ES-I3 (cell line): ENCODE data around the gene GDA.

Source experiments
- H3K36me3 ChIP-seq: 2 replicates; pipeline ENCODE4 v1.6.1; 2013; ENCODE audit warnings: mild to moderate bottlenecking, low read length, control low read depth, moderate library complexity; ENCODE audit not compliant: insufficient read depth
- H3K4me1 ChIP-seq: 2 replicates; pipeline ENCODE4 v1.6.1; 2013; ENCODE audit warnings: mild to moderate bottlenecking, control low read depth, low read length; ENCODE audit not compliant: insufficient read depth
- H3K9ac ChIP-seq: 2 replicates; pipeline ENCODE4 v1.6.1; 2013; ENCODE audit warnings: low read depth, mild to moderate bottlenecking, low read length, moderate library complexity
- H3K9me3 ChIP-seq: 2 replicates; pipeline ENCODE4 v1.6.1; 2013; ENCODE audit warnings: mild to moderate bottlenecking, low read length, moderate library complexity; ENCODE audit not compliant: control insufficient read depth, insufficient read depth

Gene GDA

DNA sequence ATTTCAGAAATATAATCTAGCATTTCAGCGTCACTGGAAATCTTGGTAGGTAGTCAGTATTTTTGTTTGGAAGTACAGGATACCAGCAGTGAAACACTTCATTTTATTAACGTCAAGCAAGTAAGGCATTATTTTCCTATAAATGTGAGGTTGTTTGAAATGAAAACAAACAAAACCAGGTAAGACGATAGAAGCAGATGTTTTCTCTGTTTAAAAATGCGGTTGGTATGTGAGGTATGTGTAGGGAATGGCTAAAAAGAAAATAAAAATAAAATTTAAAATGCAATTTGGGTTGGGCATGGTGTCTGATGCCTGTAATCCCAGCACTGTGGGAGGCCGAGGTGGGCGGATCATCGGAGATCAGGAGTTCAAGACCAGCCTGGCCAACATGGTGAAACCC lies 16.1 kb downstream of the GDA start:
- no peak overlapping the region for H3K9ac ChIP-seq
- no peaks in the 10 kb centered on the region for H3K36me3 ChIP-seq
- H3K9me3 ChIP-seq, result no peaks in the 10 kb centered on the region
- no peaks in the 10 kb centered on the region for H3K4me1 ChIP-seq

- H3K9ac ChIP-seq, result no peak overlapping the region
- H3K36me3 ChIP-seq, result no peaks in the 10 kb centered on the region
- no peaks in the 10 kb centered on the region for H3K9me3 ChIP-seq
- H3K4me1 ChIP-seq, result no peaks in the 10 kb centered on the region
These were observed 16.7 kb downstream of the GDA start for GRCh38 chr9:72165821-72166547.

DNA sequence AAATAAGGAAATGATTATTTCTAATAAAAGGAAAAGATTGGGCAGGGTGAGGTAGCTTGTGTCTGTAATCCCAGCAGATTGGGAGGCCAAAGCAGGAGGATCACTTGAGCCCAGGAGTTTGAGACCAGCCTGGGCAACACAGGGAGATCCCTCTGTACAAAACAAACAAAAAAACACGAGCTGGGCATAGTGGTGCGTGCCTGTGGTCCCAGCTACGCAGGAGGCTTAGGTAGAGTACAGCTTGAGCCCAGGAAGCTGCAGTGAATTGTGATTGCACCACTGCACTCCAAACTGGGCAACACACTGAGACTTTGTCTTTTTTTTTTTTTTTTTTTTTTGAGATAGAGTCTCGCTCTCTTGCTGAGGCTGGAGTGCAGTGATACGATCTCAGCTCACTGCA lies 18.8 kb downstream of the GDA start:
- H3K36me3 ChIP-seq, result no peaks in the 10 kb centered on the region
- H3K9ac ChIP-seq, result no peak overlapping the region

DNA sequence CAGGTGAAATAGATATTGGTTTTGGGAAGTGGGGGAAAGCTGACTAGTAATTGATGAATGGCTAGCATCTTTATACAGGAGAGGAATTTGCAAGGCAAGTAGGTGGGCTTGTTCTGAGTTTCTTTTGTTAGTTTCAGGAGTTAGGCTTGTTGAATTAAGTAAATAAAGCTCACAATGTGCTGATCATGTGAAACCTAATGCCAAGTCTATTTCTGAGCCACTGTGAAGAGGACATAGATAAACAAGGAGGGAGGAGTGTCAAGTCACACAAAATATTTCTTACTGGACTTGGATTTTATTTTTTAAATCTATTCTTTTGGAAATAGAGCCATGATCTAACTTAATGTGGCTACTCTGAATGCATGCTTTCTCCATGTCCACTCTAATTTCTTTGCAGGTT lies 19.9 kb downstream of the GDA start:
- no peak overlapping the region for H3K9ac ChIP-seq
- H3K9me3 ChIP-seq, result no peaks in the 10 kb centered on the region
- H3K36me3 ChIP-seq, result no peaks in the 10 kb centered on the region
- no peaks in the 10 kb centered on the region for H3K4me1 ChIP-seq

More for the DNA sequence above, 18.8 kb downstream of the GDA start:
- H3K9me3 ChIP-seq, result no peaks in the 10 kb centered on the region
- no peaks in the 10 kb centered on the region for H3K4me1 ChIP-seq

DNA sequence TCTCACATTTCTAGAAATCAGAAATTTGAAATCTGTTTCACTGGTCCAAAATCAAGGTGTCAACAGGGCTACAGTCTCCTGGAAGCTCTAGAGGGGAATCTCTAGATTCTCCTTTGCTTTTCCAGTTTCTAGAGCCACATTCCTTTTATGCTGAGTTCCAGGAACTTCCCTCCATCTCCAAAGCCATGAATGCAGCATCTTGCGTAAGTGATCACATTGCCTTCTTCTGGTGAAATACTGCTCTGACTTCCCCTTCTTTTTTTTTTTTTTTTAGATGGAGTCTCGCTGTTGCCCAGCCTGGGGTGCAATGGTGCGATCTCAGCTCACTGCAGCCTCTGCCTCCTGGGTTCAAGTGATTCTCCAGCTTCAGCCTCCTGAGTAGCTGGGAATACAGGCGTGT lies 23.8 kb downstream of the GDA start:
- no peaks in the 10 kb centered on the region for H3K36me3 ChIP-seq
- no peaks in the 10 kb centered on the region for H3K4me1 ChIP-seq
- H3K9ac ChIP-seq, result no peak overlapping the region
- no peaks in the 10 kb centered on the region for H3K9me3 ChIP-seq

GRCh38 chr9:72185561-72185960 lies 36.3 kb downstream of the GDA start:
- Histone ChIP-seq H3K9ac (no peak overlapping the region), H3K36me3 (no peaks in the 10 kb centered on the region), H3K9me3 (no peaks in the 10 kb centered on the region), H3K4me1 (no peaks in the 10 kb centered on the region)

GRCh38 chr9:72187121-72187695 lies 38.0 kb downstream of the GDA start:
- no peaks in the 10 kb centered on the region for H3K4me1 ChIP-seq
- H3K9me3 ChIP-seq, result no peaks in the 10 kb centered on the region
- H3K36me3 ChIP-seq, result no peaks in the 10 kb centered on the region
- H3K9ac ChIP-seq, result no peak overlapping the region

- H3K36me3 ChIP-seq, result no peaks in the 10 kb centered on the region
- H3K4me1 ChIP-seq, result no peaks in the 10 kb centered on the region
- no peak overlapping the region for H3K9ac ChIP-seq
- no peaks in the 10 kb centered on the region for H3K9me3 ChIP-seq
These were observed 39.0 kb downstream of the GDA start for GRCh38 chr9:72188232-72188631.

- Histone ChIP-seq H3K4me1 (no peaks in the 10 kb centered on the region), H3K9me3 (no peaks in the 10 kb centered on the region), H3K36me3 (no peaks in the 10 kb centered on the region), H3K9ac (no peak overlapping the region)
These were observed 44.2 kb downstream of the GDA start for GRCh38 chr9:72193478-72193881.

DNA sequence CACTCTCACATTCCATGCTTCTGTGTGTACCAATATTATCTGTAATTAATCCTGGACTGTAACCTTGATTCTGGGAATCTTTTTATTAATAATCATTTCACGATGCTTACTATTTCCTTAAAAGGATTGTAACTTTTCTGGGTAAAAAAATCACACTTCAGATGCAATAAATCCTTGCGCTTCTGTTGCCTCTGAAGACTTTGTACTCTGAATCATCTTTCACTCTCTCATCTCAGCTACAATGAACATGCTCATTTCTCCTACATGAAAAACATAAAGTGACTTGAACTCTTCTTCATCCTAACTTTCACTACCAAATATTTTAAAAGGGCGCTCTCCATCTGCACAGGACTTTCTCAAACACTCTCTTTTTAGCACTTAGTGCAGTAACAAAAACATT lies 50.0 kb downstream of the GDA start:
- H3K9ac ChIP-seq, result no peak overlapping the region
- no peaks in the 10 kb centered on the region for H3K36me3 ChIP-seq
- H3K9me3 ChIP-seq, result no peaks in the 10 kb centered on the region
- no peaks in the 10 kb centered on the region for H3K4me1 ChIP-seq

GRCh38 chr9:72200452-72200851 lies 51.2 kb downstream of the GDA start:
- Histone ChIP-seq H3K9ac (no peak overlapping the region), H3K4me1 (no peaks in the 10 kb centered on the region), H3K9me3 (no peaks in the 10 kb centered on the region), H3K36me3 (no peaks in the 10 kb centered on the region)

DNA sequence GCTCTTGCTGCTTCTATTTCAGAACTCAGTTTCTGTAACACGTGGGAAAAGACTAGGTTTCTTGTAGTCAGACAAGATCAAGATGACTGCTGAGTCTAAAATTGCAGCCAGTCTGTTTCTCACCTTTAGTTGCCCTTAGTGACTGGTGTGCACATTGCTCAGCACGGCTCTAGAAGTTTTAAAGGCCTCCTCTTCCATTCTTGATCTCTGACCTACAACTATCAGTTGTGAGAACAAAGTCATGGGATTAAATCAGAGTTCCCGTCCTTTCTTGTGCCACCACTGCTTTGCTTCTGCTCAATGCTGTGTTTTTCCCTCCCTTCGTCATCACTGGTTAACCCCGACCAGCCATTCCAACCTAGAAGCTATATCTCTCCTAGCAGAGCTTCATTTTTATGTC lies 52.8 kb downstream of the GDA start:
- no peaks in the 10 kb centered on the region for H3K4me1 ChIP-seq
- no peak overlapping the region for H3K9ac ChIP-seq
- H3K9me3 ChIP-seq, result no peaks in the 10 kb centered on the region
- no peaks in the 10 kb centered on the region for H3K36me3 ChIP-seq

DNA sequence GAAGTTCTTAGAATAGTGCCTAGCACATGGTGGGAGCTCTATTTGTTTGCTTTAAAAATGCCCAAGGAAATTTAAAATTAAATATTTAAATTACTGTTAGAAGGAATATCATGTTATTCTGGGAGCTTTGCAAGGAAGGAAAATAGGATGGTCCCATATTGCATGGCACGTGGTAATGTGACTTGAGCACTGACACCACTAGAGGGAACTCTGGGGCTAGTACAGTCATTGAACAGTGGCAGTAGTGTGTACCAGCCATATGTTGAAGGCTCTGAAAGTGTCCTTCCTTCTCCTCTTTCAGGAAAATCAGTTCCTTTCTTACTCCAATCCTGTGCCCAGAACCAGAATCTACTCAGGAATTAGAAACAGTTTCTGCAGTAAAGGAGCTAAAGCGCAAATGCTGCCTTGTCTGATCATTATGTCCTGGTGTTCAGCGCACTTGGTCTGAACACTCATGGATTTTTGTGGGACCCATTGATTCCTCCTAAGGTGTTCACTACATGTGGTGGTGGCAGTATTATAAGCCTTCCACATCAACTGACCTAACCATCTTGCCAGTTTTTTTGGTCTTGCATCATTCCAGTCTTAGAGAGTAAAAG lies 54.1 kb downstream of the GDA start:
- H3K9me3 ChIP-seq, result no peaks in the 10 kb centered on the region
- H3K9ac ChIP-seq, result no peak overlapping the region
- H3K4me1 ChIP-seq, result no peaks in the 10 kb centered on the region
- no peaks in the 10 kb centered on the region for H3K36me3 ChIP-seq

DNA sequence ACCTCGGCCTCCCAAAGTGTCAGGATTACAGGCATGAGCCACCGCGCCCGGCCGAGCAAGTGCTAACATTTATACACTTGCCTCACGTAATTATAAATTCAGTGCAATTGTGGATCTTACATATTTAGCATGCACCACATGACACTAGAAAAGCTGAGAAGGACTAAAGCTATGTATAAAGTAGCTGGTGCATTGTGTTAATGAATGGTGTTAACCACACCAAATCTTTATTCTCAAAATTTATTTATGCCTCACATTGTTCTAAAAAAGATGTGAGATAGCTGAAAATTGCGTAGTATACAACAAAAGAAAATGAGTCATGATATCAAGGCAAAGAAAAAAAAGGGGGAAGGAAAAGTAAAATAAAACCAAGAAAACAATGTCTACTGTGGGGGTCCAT lies 54.8 kb downstream of the GDA start:
- Histone ChIP-seq H3K9me3 (no peaks in the 10 kb centered on the region), H3K4me1 (no peaks in the 10 kb centered on the region), H3K36me3 (no peaks in the 10 kb centered on the region), H3K9ac (no peak overlapping the region)

GRCh38 chr9:72205513-72205912 lies 56.3 kb downstream of the GDA start:
- Histone ChIP-seq H3K4me1 (no peaks in the 10 kb centered on the region), H3K9ac (no peak overlapping the region), H3K9me3 (no peaks in the 10 kb centered on the region), H3K36me3 (no peaks in the 10 kb centered on the region)
